ENCODE data around the gene ALDOC.

DNA sequence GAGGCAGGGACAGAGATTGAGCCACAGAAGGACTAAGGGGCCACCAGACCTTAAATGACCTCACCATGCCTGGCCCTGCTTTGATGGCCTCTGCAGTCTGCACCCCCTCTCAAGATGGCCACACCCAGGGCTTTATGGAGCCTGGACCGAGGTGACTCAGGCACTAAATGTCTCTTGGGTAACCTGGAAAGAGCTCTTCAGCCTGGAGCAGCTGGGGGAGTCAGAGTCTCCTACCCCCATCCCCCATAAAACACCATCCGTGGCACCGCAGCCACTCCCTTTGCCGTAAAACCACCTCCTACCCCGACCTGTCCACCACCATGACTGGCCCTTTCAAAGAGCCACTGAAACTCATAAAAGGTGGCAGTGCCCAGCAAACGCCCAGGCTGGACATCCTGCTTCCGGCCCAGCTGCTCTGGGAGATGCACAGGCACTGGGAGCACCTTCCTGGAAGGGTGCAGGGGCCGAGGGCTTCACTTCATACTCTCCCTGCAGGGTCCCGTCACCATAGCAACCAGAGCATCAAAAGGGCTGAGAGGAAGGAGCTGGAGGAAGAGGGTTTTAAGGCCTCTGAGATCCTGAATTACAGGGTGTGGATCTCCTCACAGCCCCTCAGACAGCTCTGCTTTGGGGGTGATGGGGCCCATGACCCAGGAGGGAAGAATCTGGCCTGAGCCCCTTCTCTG lies 48.2 kb downstream of the ALDOC start:
- TF ChIP-seq, protein P1, sequence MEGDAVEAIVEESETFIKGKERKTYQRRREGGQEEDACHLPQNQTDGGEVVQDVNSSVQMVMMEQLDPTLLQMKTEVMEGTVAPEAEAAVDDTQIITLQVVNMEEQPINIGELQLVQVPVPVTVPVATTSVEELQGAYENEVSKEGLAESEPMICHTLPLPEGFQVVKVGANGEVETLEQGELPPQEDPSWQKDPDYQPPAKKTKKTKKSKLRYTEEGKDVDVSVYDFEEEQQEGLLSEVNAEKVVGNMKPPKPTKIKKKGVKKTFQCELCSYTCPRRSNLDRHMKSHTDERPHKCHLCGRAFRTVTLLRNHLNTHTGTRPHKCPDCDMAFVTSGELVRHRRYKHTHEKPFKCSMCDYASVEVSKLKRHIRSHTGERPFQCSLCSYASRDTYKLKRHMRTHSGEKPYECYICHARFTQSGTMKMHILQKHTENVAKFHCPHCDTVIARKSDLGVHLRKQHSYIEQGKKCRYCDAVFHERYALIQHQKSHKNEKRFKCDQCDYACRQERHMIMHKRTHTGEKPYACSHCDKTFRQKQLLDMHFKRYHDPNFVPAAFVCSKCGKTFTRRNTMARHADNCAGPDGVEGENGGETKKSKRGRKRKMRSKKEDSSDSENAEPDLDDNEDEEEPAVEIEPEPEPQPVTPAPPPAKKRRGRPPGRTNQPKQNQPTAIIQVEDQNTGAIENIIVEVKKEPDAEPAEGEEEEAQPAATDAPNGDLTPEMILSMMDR (IDR thresholded peaks at IDR 0.05): no peak
- TF ChIP-seq EZH2 (IDR thresholded peaks at IDR 0.05): no peak
